Measurements from ENCODE around the gene SETD5.

- TF ChIP-seq MAX (CRISPR knock-in tag; IDR thresholded peaks at IDR 0.05) (no peak), CTCF (IDR thresholded peaks at IDR 0.05) (no peak), FOXJ3 (CRISPR knock-in tag; IDR thresholded peaks at IDR 0.05; ENCODE audit: borderline replicate concordance) (no peak), ZNF512 (CRISPR knock-in tag; IDR thresholded peaks at IDR 0.05; ENCODE audit: borderline replicate concordance) (no peak), TP53 (CRISPR knock-in tag; IDR thresholded peaks at IDR 0.05) (no peak), HMGA2 (CRISPR knock-in tag; IDR thresholded peaks at IDR 0.05) (no peak), E2F1 (CRISPR knock-in tag; IDR thresholded peaks at IDR 0.05) (no peak), ATF2 (CRISPR knock-in tag; IDR thresholded peaks at IDR 0.05; ENCODE audit: borderline replicate concordance, low read depth) (no peak), E2F4 (CRISPR knock-in tag; IDR thresholded peaks at IDR 0.05; ENCODE audit: borderline replicate concordance, low read depth) (no peak), JUN (CRISPR knock-in tag; IDR thresholded peaks at IDR 0.05) (no peak), ZNF416 (CRISPR knock-in tag; IDR thresholded peaks at IDR 0.05) (no peak)
Measured at GRCh38 chr3:9508781-9509180, 111.4 kb downstream of the SETD5 start.
